Caco-2 (cell line): ENCODE results near the gene LHX5. TPM values are rescaled to one million over a fixed set of nuclear protein-coding genes. Genes with fewer than 3 reads are reported as not detected.

Experiments
- BruUV-seq: library from RNA; stranded (reverse); fragments of 400-500 nt; replicated peaks from 2 replicates; lab custom pipeline; 2021; lab: Mats Ljungman, UMichigan
- CTCF ChIA-PET: fragments of 300-600 bp; sonication (Branson Sonifier 250); formaldehyde crosslinking; loops from one replicate; lab custom pipeline; 2022; ENCODE audit warnings: antibody characterized with exemption; lab: Charles Lee
- POLR2A ChIA-PET: fragments of 300-600 bp; sonication (Branson Sonifier 250); formaldehyde crosslinking; loops from one replicate; lab custom pipeline; 2022; ENCODE audit warnings: antibody characterized with exemption; lab: Charles Lee
- DNase-seq, 2 experiments: peaks; one replicate each; pipeline versions ENCODE4 v3.0.0 to v3.0.0-alpha.2; 2020 to 2022
- H3K27me3 ChIP-seq: replicated peaks from 2 replicates; pipeline ENCODE4 v1.6.0; 2011; ENCODE audit warnings: low read length; ENCODE audit not compliant: control insufficient read depth, insufficient read depth
- H3K36me3 ChIP-seq: 2 replicates; pipeline ENCODE4 v1.5.1; 2011; ENCODE audit warnings: low read length; ENCODE audit not compliant: control insufficient read depth, insufficient read depth
- H3K4me1 ChIP-seq: fragments of 250-450 bp; sonication (Bioruptor Pico); 2 replicates; pipeline ENCODE4 v1.5.1; 2020; ENCODE audit warnings: mild to moderate bottlenecking
- H3K4me3 ChIP-seq: 2 replicates; pipeline ENCODE4 v1.5.1; 2011; ENCODE audit warnings: low read depth, mild to moderate bottlenecking, control low read depth, low read length
- H3K9me3 ChIP-seq: fragments of 250-450 bp; sonication (Bioruptor Pico); 2 replicates; pipeline ENCODE4 v1.5.1; 2020; ENCODE audit warnings: mild to moderate bottlenecking, moderate library complexity
- H3K27ac Mint-ChIP-seq: one replicate; pipeline ENCODE4 v1.8.0; 2022; ENCODE audit warnings: mixed read lengths; ENCODE audit not compliant: unreplicated experiment
- H3K27me3 Mint-ChIP-seq: one replicate; pipeline ENCODE4 v1.8.0; 2022; ENCODE audit warnings: mixed read lengths; ENCODE audit not compliant: insufficient read depth, unreplicated experiment
- H3K36me3 Mint-ChIP-seq: one replicate; pipeline ENCODE4 v1.8.0; 2022; ENCODE audit warnings: mild to moderate bottlenecking, mixed read lengths; ENCODE audit not compliant: insufficient read depth, unreplicated experiment
- H3K4me1 Mint-ChIP-seq: one replicate; pipeline ENCODE4 v1.8.0; 2022; ENCODE audit warnings: low read depth, mixed read lengths; ENCODE audit not compliant: unreplicated experiment
- H3K4me3 Mint-ChIP-seq: one replicate; pipeline ENCODE4 v1.8.0; 2022; ENCODE audit warnings: mild to moderate bottlenecking, moderate library complexity, mixed read lengths; ENCODE audit not compliant: unreplicated experiment
- H3K9me3 Mint-ChIP-seq: one replicate; pipeline ENCODE4 v1.8.0; 2022; ENCODE audit warnings: mixed read lengths; ENCODE audit not compliant: unreplicated experiment
- CTCF ChIP-seq, 2 experiments: fragments of 200-600 bp in 1 of 2; IDR thresholded peaks; 1 replicate in 1 of 2; 2 replicates in 1 of 2; pipeline versions ENCODE4 v1.5.1 to v1.8.0; 2011 to 2022; ENCODE audit warnings: antibody characterized with exemption in 1 of 2, control low read depth in 1 of 2, inconsistent platforms in 1 of 2, low read depth in 1 of 2, low read length in 1 of 2, mild to moderate bottlenecking in 1 of 2, moderate library complexity in 1 of 2; ENCODE audit not compliant: insufficient read depth in 1 of 2, severe bottlenecking in 1 of 2, unreplicated experiment in 1 of 2
- intact Hi-C: fragments of 100-400 bp; cut with micrococcal nuclease; formaldehyde crosslinking; loops from one replicate; pipeline ENCODE4 v1.10.0; 2022; ENCODE audit not compliant: unreplicated experiment
- total RNA-seq: library from RNA; stranded (reverse); gene quantifications from 2 replicates; pipeline ENCODE4 v1.2.3, GENCODE V29; 2022

Gene LHX5
- total RNA-seq, 1 experiment from 2014 or later, result 0.25 TPM

- H3K36me3 ChIP-seq, result no peaks in the 10 kb centered on the region
- no peak for TF ChIP-seq CTCF (IDR thresholded peaks at IDR 0.05; ENCODE audit: insufficient read depth in 1 of 2, low read depth in 1 of 2, low read length in 1 of 2, severe bottlenecking in 1 of 2, unreplicated experiment in 1 of 2)
- no peaks in the 10 kb centered on the region for H3K4me1 Mint-ChIP-seq
- H3K27ac Mint-ChIP-seq, result no peak overlapping the region
- no TSS peak for BruUV-seq
- H3K36me3 Mint-ChIP-seq, result no peaks in the 10 kb centered on the region
- CTCF ChIA-PET, result interaction anchor here (1.1 kb wide), 1 partner anchor 278 kb away, joined by 3 read pairs; no protein-coding TSS in a partner anchor
- H3K4me3 ChIP-seq, result no peak overlapping the region
- no peak for DNase-seq
- no peaks in the 10 kb centered on the region for H3K4me1 ChIP-seq
- no peaks in the 10 kb centered on the region for H3K9me3 ChIP-seq
- intact Hi-C loops, result no loop called here
- H3K27me3 ChIP-seq, result no peaks in the 10 kb centered on the region; the same call in 1 of the 2 replicates
- H3K9me3 Mint-ChIP-seq, result no peaks in the 10 kb centered on the region
- no peak overlapping the region for H3K4me3 Mint-ChIP-seq
- POLR2A ChIA-PET, result no interaction called here
- peaks cover 19% of the 10 kb centered on the region for H3K27me3 Mint-ChIP-seq
These were observed 16.7 kb upstream of the LHX5 start for GRCh38 chr12:113488322-113488721.

DNA sequence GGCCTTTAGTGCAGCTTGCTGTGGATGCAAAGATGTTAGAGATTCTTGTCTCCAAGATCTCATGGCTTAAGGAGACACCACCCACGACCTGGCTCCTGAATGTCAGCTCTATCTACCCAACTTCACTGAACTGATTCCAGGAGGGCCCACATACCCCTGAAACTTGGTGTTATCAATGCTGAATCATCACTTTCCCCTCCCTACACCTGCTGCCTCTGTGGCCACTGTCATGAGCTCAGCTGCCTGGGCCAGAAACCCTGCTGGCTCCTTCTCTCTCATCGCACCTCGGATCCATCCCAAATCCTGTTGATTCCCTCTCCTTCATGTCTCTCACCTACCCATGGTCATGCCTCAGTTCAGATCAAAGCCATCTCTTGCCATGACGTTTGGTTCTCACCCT lies 15.1 kb upstream of the LHX5 start:
- Histone ChIP-seq H3K4me3 (no peak overlapping the region), H3K27me3 (no peaks in the 10 kb centered on the region; the same call in 1 of the 2 replicates), H3K4me1 (no peaks in the 10 kb centered on the region), H3K36me3 (no peaks in the 10 kb centered on the region), H3K9me3 (no peaks in the 10 kb centered on the region)
- Mint-ChIP-seq H3K9me3 (no peaks in the 10 kb centered on the region), H3K4me3 (no peak overlapping the region), H3K4me1 (no peaks in the 10 kb centered on the region), H3K27me3 (peaks cover 30% of the 10 kb centered on the region), H3K36me3 (no peaks in the 10 kb centered on the region), H3K27ac (no peak overlapping the region)
- intact Hi-C loops, result no loop called here
- TF ChIP-seq CTCF (IDR thresholded peaks at IDR 0.05; ENCODE audit: insufficient read depth in 1 of 2, low read depth in 1 of 2, low read length in 1 of 2, severe bottlenecking in 1 of 2, unreplicated experiment in 1 of 2), result no peak
- POLR2A ChIA-PET, result no interaction called here
- no TSS peak for BruUV-seq
- DNase-seq, result no peak
- CTCF ChIA-PET, result no interaction called here

- no peak overlapping the region for H3K27ac Mint-ChIP-seq
- no peak overlapping the region for H3K4me3 ChIP-seq
- ChIA-PET POLR2A (no interaction called here), CTCF (interaction anchor here (0.5 kb wide), 1 partner anchor 1104 kb away, joined by 5 read pairs; no protein-coding TSS in a partner anchor)
- BruUV-seq, result no TSS peak
- no peak for DNase-seq
- H3K9me3 Mint-ChIP-seq, result no peaks in the 10 kb centered on the region
- no peak for TF ChIP-seq CTCF (IDR thresholded peaks at IDR 0.05; ENCODE audit: insufficient read depth in 1 of 2, low read depth in 1 of 2, low read length in 1 of 2, severe bottlenecking in 1 of 2, unreplicated experiment in 1 of 2)
- H3K4me1 ChIP-seq, result no peaks in the 10 kb centered on the region
- no peaks in the 10 kb centered on the region for H3K36me3 Mint-ChIP-seq
- no peaks in the 10 kb centered on the region for H3K4me1 Mint-ChIP-seq
- intact Hi-C loops, result no loop called here
- H3K9me3 ChIP-seq, result no peaks in the 10 kb centered on the region
- H3K36me3 ChIP-seq, result no peaks in the 10 kb centered on the region
- peaks cover 33% of the 10 kb centered on the region for H3K27me3 Mint-ChIP-seq
- no peak overlapping the region for H3K4me3 Mint-ChIP-seq
- no peaks in the 10 kb centered on the region; the same call in 1 of the 2 replicates for H3K27me3 ChIP-seq
These were observed 13.7 kb upstream of the LHX5 start for GRCh38 chr12:113485330-113485729.
